Stimulated activated CD4-positive, alpha-beta T cell treated with anti-CD3 and anti-CD28 coated beads, TNF-alpha, amount 100 ng/mL, for 24 hours (primary cell): ENCODE results near the gene NBEA.

Experiments
- DNase-seq, 3 experiments: peaks; one replicate each; pipeline ENCODE4 v3.0.0-alpha.2; 2020; ENCODE audit warnings: low read depth in 3 of 3

Gene NBEA

GRCh38 chr13:35501661-35502235 is 559.7 kb downstream of the NBEA start:
- no peak for DNase-seq

GRCh38 chr13:35502456-35502855 is 560.4 kb downstream of the NBEA start:
- no peak for DNase-seq

- no peak for DNase-seq
Measured at GRCh38 chr13:35512271-35512920, 570.3 kb downstream of the NBEA start.

- DNase-seq = no peak
Measured at GRCh38 chr13:35514061-35514477, 572.0 kb downstream of the NBEA start.

GRCh38 chr13:35514801-35515502 is 572.9 kb downstream of the NBEA start:
- DNase-seq = no peak

GRCh38 chr13:35518337-35518946 is 576.4 kb downstream of the NBEA start:
- no peak for DNase-seq

- no peak for DNase-seq
Measured at GRCh38 chr13:35524171-35524570, 582.1 kb downstream of the NBEA start.

- DNase-seq = no peak
Measured at GRCh38 chr13:35526577-35526976, 584.5 kb downstream of the NBEA start.

- DNase-seq = no peak
Measured at GRCh38 chr13:35527451-35527850, 585.4 kb downstream of the NBEA start.

GRCh38 chr13:35530147-35530546 is 588.1 kb downstream of the NBEA start:
- DNase-seq = no peak

- no peak for DNase-seq
Measured at GRCh38 chr13:35530581-35530980, 588.5 kb downstream of the NBEA start.

- DNase-seq = no peak
Measured at GRCh38 chr13:35531526-35531925, 589.5 kb downstream of the NBEA start.

- no peak for DNase-seq
Measured at GRCh38 chr13:35534343-35534742, 592.3 kb downstream of the NBEA start.

- no peak for DNase-seq
Measured at GRCh38 chr13:35548790-35549189, 606.7 kb downstream of the NBEA start.

- no peak for DNase-seq
Measured at GRCh38 chr13:35549481-35549880, 607.4 kb downstream of the NBEA start.

GRCh38 chr13:35552172-35552844 is 610.2 kb downstream of the NBEA start:
- DNase-seq = no peak

- no peak for DNase-seq
Measured at GRCh38 chr13:35554972-35555623, 613.0 kb downstream of the NBEA start.

- DNase-seq = no peak
Measured at GRCh38 chr13:35557475-35557874, 615.4 kb downstream of the NBEA start.

- no peak for DNase-seq
Measured at GRCh38 chr13:35561540-35561939, 619.5 kb downstream of the NBEA start.

GRCh38 chr13:35565273-35565672 is 623.2 kb downstream of the NBEA start:
- DNase-seq = no peak

- DNase-seq = no peak
Measured at GRCh38 chr13:35566340-35566739, 624.3 kb downstream of the NBEA start.
